OCI-LY7 (cell line): ENCODE results near the gene STBD1.
"Not testable (repeated sequence)": the region's sequence is repeated elsewhere in the genome, so short reads cannot be mapped to it uniquely, and the experiment has no call there.

Source experiments
- EZH2phosphoT487 ChIP-seq: fragments of 200-600 bp; sonication (generic); IDR thresholded peaks from 2 replicates; pipeline ENCODE4 v1.6.1; 2018; ENCODE audit warnings: low read depth, borderline replicate concordance, mild to moderate bottlenecking, mixed run types, antibody characterized with exemption, low read length, moderate library complexity, mixed read lengths
- TF ChIP-seq, protein P1 (sequence below): fragments of 200-600 bp; sonication (generic); conservative IDR thresholded peaks from 2 replicates; pipeline ENCODE4 v1.5.1; 2014; ENCODE audit warnings: mild to moderate bottlenecking, antibody characterized with exemption, low read length, moderate library complexity, mixed read lengths

- TF ChIP-seq, protein P1, sequence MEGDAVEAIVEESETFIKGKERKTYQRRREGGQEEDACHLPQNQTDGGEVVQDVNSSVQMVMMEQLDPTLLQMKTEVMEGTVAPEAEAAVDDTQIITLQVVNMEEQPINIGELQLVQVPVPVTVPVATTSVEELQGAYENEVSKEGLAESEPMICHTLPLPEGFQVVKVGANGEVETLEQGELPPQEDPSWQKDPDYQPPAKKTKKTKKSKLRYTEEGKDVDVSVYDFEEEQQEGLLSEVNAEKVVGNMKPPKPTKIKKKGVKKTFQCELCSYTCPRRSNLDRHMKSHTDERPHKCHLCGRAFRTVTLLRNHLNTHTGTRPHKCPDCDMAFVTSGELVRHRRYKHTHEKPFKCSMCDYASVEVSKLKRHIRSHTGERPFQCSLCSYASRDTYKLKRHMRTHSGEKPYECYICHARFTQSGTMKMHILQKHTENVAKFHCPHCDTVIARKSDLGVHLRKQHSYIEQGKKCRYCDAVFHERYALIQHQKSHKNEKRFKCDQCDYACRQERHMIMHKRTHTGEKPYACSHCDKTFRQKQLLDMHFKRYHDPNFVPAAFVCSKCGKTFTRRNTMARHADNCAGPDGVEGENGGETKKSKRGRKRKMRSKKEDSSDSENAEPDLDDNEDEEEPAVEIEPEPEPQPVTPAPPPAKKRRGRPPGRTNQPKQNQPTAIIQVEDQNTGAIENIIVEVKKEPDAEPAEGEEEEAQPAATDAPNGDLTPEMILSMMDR = not testable (repeated sequence)
- TF ChIP-seq EZH2phosphoT487 = not testable (repeated sequence)
These were observed 53.4 kb downstream of the STBD1 start for GRCh38 chr4:76359881-76360466.
